ENCODE results near the gene IZUMO1.
A peak's percentile ranks its signal among the peaks of the same experiment; 100 is the strongest.

The IZUMO1 gene

DNA sequence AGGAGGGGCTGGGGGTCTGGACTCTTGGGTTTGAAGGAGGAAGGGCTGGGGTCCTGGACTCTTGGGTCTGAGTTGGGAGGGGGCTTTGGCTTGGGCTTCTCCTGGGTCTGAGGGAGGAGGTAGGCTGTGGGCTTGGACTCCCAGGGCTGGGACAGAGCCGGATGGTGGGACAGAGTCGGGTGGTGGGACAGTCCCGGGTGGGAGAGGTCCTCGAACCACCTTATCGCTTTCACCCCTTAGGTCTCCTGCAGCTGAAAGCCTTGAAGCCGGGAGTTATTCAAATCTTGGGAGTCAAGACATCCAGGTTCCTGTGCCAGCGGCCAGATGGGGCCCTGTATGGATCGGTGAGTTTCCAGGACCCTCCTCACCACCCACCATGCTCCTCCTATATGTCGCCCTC, 10.0 kb upstream of the IZUMO1 start:
- DNase-seq = no peak

DNA sequence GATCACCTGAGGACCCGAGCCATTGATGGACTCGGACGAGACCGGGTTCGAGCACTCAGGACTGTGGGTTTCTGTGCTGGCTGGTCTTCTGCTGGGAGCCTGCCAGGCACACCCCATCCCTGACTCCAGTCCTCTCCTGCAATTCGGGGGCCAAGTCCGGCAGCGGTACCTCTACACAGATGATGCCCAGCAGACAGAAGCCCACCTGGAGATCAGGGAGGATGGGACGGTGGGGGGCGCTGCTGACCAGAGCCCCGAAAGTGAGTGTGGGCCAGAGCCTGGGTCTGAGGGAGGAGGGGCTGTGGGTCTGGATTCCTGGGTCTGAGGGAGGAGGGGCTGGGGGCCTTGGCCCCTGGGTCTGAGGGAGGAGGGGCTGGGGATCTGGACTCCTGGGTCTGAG, 9.5 kb upstream of the IZUMO1 start:
- DNase-seq = no peak

DNA sequence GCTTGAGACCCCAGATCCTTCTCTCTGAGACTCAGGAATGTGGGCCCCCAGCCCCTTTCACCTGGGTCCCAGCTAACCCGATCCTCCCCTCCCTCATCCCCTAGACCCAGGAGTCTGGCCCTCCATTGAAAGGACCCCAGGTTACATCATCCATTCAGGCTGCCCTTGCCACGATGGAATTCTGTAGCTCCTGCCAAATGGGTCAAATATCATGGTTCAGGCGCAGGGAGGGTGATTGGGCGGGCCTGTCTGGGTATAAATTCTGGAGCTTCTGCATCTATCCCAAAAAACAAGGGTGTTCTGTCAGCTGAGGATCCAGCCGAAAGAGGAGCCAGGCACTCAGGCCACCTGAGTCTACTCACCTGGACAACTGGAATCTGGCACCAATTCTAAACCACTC, 9.1 kb upstream of the IZUMO1 start:
- no peak for DNase-seq

DNA sequence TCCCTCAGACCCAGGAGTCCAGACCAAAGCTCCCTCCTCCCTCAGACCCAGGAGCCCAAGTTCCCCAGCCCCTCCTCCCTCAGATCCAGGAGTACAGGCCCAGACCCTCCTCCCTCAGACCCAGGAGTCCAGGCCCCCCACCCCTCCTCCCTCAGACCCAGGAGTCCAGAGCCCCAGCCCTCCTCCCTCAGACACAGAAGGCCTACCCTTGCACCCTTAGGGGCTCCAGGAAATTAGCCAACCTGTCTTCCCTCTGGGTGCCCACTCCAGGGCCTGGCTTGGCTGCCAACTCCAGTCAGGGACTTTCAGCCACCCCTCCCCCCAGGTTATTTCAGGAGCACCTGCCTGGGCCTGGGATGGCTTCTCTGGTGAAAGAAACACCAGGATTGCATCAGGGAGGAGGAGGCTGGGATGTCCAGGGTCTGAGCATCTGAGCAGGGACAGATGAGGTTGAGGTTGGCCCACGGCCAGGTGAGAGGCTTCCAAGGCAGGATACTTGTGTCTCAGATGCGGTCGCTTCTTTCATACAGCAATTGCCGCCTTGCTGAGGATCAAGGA, 8.5 kb upstream of the IZUMO1 start, which contains the start of gene FGF21:
Gene FGF21, plus strand, starts transcription at position 441 of the 558 bp plus-strand sequence. CDS start 713 bp downstream, outside the sequence.
- DNase-seq = no peak

DNA sequence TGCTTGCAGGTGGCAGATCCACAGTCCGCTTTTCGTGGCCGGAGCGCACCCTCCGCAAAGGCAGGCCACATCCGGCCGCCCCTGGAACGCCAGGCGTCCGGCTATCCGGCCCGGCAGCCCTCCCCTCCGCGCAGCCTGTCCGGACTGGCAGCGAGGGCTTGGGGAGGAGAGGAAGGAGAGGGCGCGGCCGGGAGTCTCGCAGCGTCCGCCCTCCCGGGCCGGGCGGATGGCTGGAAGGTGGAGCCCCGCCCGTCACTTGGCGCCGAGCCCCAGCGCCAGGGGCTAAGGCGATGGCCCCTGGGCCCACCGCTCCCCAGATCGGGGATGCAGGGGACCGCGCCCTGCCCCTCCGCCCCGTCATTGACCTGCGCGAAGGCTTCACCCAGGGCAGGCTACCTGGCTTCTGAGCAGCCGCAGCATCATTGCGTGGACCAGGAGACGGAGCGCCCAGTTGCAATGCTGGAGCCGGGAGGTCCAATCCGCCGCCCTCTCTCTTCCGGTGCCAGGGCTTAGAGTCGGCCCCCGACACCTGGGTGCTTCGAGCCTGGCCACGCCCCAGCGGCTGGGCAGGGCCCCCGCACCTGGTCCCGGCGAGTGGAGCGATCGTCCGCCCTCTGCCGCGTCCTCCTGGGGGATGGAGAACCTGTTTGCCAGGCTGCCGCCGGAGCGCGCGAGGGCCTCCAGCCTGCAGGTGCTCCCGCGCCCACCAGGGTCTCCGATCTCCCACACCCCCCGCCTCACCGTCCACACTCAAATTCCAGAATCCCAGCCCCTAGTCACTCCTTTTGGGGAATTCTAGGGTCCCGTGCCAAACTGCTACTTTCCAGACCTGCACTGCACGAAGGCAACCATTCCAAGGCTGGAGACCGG, 6.0 kb upstream of the IZUMO1 start, which contains the start of gene FUT1:
Gene FUT1, minus strand, starts transcription at position 146 of the 870 bp plus-strand sequence. CDS start 1,360 bp downstream, outside the sequence.
- DNase-seq = peak; percentile 22

DNA sequence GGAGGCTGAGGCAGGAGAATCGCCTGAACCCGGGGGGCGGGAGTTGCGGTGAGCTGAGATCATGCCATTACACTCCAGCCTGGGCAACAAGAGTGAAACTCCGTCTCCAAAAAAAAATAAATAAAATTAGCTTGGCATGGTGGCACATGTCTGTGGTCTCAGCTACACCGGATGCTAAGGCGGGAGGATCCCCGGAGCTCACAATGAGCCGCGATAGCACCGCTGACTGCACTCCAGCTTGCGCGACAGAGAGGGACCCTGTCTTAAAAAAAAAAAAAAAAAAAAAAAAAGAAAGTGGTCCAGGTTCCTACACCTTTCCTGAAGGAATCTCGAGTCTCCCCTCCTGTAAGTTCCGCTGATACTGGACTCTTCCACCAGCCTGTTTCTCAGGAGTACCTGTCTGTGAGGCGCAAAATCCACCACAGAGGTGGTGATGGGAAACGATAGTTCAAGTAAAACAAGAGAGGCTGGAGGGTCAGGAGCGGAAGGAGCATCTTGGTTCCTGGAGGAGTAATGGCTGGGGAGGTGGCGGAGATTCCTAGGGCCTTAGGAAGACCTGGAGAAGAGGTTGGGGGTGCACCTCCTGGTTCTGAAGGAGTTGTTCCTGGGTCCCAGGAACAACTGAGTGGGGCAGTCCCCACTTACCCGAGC, 5.3 kb upstream of the IZUMO1 start:
- DNase-seq = no peak

DNA sequence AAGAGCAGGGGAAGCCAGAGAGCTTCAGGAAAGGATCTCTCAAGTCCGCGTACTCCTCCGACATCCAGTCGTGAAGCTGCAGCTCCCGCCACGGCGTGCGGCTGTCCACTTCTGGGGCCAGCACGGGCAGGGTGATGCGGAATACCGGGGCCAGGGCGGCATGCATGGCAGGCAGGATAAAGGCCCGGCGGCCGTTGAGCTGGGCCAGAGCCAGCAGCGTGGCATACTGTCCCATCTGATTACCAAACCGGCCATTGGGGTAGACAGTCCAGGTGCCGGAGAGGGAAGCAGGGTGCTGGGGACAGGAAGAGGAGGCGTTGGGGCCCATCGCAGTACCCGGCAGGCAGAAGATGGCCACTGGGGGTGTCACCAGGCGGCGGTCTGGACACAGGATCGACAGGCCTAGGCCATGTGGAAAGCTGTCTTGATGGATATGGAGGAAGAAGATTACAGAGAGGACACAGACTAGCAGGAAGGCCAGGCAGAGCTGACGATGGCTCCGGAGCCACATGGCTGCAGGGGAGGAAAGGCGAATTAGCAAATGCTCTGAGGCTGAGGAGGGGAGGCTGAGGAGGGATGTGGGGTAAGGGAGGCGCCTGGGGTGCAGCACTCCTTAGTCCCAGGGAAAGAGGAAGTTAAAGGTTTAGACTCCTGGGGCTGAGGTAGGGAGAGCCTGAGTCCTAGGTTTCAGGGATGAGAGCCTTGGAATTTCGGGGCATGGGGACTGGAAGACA, 4.2 kb upstream of the IZUMO1 start:
- DNase-seq = no peak

DNA sequence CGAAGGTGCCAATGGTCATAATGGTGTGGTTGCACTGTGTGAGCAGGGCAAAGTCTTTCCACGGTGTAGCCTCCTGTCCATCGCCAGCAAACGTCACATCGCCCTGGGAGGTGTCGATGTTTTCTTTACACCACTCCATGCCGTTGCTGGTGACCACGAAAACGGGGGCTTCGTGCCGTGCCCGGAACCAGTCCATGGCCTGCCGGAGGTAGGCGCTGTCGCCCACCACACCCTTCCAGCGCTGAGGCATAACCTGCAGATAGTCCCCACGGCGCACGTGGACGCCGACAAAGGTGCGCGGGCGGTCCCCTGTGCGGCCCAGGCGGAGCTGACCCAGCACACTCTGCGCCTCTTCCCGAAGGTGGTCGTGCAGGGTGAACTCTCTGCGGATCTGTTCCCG, 3.6 kb upstream of the IZUMO1 start:
- DNase-seq = no peak

DNA sequence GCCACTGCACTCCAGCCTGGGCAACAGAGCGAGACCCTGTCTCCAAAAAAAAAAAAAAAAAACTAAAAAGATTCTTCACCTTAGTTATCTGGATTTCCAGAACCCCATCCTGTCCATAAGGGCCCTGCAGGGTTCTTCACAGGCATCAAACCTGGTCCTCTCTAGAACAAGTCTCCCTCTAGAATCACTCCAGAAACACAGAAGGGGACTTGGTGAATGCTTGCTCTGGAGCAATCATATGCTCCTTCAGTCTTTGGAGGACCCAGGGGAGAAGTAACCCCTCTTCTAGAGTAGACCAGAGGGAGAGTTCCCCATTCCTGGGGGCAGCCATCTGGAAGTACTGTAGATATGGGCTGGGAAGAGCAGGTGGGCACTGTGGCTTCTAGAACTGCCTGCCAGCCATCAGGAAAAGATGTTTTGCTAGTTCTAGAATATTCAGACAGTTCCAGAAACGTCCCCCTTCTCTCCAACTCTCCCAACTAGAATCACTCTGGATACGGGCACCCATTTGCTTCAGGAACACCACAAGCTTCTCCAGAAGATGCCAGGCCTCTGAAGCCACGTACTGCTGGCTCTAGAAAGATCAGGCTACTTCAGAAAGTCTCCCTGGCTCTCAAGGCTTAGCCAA, 3.0 kb upstream of the IZUMO1 start:
- no peak for DNase-seq

DNA sequence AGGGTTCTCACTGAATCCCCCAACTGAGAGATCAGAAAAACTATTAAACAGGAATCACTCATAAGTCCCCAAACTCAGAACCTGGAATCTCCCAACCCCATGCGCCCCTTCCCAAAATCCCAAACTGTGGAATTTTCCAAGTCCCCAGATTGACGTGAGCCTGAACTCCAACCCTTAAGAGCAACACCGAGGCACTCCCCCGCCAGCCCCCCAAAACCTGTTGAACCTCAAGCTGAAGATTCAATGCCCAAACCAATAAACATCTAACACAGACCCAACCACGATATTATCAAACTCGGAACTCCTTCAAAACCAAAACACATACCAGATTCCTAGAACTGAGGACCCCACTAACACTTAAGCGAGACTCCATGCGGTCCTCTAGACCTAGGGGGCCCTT, 599 bp downstream of the IZUMO1 start:
- DNase-seq = no peak

DNA sequence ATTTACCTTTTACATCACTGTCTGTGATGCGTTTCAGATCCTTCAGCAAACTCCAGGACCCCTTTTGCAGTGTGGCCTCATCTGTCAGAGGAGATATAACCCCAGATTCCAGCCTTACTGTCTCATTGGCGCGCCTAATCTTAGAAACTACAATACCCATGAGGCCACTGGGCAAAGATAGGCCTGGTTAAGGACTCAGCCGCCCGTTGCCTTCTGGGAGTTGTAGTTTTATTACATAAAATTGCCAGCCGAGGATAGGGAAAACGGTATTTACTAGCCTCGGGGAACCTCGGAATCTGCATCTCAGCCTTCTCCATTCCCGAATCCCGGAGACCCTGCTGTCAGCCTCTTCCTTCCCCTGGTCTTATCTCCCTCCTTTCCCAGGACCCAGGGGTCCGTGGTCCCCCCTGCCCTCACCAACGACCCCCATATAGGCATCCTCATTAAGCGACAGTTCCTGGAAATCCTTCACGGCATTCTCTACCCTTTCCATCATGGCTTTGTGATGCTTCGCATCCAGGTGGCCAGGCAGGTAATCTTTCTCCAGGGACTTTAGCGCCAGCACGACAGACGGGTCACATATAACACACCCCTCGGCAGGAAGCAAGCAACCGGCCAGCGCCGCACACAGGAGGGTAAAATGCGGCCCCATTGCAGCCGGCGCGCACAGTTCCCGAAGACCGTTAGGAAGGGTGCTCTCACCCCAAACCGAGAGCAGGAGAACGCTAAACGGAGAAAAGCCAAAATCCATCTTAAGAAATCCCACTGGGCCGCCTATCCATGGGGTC, 1.3 kb downstream of the IZUMO1 start:
- DNase-seq = peak; percentile 84

DNA sequence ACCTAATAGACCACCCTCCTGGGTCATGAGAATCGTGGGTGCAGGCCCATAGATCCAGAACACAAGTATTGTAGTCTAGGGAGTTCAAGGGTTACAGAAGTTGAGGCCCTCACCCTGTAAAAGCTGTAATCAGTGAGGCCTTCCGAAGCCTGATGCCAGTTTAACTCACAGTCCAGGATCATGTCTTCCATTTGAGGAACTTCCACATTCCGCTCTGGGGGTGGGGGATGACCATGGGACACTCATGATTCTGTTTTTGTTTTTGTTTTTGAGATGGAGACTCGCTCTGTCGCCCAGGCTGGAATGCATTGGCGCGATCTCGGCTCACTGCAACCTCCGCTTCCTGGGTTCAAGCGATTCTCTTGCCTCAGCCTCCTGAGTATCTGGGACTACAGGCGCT, 4.6 kb downstream of the IZUMO1 start:
- no peak for DNase-seq

DNA sequence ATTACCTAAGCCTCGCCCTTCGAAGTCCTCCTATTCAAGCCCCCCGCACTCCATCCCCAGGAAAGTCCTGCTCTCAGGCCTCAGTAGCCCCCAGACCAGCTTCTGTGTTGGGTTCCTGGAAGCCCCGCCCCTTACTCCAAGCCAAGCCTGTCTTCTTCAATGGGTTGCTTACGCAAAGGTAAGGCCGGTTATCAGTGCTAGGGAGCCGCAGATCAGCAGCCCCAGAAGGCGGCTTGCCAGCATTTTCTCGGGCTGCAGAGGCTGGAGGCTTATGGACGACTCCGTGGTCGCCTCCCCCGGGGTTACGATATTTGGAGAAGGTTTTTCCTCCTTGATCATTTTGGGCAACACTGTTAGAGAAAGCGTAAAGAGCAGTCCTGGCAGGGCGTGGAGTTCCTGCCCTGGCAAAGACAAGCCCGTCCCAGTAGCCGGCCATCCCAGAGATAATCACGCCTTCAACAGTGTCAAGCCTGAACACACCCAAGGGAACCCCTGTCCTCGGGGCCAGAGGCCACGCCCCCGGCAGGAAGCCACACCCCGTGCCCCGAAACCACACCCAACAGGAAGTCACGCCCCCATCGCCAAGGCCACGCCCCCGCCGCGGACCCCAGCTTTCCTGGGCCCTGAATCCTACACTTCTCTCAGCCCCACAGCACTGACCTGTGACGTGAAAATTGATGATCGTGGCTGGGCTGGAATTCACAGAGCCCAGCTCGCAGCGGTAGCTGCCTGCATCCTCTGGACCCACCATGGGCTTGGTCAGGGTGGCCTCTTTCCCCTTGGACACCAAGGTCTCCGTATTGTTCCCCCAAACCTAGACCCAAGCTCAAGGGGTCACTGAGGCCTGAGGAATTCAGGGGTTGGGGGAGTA, 5.3 kb downstream of the IZUMO1 start:
- DNase-seq = no peak

DNA sequence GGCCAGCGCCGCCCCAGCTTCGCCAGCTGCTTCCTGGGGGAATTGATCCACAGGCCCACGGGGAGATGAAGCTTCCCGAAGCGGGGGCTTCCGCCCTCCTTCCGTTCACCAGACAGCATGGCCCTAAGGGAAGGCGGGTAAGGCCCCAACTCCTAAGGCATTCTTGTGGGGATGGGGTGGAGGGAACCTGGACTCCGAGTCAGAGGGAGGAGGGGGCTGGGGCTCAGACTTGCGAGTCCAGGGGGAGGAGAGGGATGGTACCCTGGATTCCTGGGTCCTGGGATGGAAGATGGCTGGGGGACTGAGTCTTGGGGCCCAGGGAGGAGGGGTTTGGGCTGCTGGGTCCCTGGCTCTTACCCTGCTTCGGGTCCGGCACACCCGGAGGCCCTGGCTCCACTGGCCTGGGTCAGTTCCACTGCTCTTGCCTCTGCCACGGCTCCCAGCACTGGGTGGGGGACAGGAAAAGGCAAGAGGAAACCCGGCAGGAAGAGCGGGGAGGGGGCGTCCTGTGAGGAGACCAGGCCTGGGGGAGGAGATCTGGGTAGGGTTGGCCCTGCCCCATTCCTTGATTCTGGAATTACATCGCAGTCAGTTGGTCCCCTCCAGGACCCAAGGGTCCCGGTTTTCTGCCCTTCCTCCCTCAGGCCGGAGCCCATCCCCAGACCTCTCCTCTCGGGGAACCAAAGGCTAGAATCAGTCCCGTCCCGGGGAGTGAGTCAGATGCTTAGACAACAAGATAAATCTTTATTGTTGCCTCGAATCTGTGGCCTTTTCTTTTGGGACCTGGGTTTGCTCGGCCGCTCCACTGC, 6.3 kb downstream of the IZUMO1 start, which contains the start of gene RASIP1:
Gene RASIP1, minus strand, starts transcription at position 447 of the 809 bp plus-strand sequence. Its CDS starts 328 bp downstream, at position 119.
- DNase-seq = no peak

DNA sequence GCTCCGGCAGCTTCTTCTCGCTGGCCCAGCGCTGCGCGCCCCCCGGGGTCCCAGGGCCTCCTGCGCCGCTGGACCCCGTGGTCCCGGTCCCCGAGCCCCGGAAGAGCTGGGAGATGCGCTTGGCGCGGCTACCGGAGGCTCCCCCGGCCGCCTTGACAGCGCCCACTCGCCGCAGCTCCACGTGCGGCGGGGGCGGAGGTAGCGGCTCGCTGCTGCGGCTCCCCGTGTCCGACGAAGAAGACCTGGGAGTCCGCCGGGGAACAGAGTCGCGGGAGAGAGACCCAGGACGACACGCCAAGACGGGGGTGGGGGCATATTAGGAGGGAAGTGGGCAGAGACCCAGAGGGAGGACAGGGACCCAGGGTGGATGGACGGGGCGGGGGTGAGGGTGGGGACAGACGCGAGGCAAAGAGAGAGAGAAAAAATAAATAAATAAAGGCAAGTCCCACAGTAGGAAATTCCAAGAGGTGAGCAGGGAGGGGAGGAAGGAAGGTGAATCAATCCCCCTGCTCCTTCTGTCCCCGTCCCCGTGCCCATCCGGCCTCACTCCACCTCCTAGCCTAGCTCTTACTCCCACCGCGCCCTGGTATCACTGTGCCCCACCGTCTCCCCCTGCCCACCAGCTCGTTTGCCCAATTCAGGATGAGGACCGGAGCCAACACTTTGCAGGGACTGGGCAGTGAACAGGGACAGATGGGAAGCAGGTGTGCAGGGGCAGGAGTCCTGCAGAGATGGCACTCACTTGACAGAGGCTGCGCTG, 7.1 kb downstream of the IZUMO1 start:
- no peak for DNase-seq

DNA sequence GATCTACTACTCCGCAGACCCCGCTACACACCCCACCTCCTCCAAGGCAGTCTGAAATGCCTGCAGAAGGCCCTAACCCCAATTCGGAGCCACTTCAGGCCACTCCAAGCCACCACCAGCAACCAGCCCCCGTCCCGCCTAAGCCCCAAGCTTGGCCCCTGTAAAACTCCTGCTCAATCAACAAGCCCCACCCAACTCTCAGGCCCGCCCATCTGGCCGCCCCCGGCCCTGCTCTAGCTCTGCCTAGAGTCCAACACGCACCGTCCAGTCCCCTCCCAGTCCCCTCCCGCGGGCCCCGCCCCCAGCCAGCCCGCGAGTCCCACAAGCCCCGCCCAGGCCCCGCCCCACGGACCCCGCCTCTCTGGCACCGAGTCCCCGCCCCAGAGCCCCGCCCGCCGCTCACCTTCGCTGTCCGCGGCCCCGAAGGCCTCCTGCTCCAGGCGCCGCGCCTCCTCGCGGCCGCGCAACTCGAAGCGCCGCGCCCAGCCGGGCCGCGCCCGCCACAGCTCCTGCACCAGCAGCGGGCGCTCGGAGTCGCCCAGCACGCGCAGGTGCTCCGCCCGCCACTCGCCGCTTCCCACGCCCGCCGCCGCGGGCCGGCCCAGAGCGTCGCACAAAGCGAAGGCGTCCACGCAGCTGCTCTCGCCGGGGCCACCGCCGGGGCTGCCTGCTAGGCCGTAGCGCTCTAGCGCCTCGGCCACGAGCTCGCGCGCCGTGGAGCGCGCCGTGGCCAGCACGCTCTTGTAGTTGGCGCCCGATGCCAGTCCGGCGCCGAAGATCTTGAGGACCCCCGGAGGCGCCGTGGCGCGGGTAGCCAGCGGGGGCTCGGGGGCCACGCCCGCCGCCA, 7.9 kb downstream of the IZUMO1 start:
- DNase-seq = peak; percentile 86

DNA sequence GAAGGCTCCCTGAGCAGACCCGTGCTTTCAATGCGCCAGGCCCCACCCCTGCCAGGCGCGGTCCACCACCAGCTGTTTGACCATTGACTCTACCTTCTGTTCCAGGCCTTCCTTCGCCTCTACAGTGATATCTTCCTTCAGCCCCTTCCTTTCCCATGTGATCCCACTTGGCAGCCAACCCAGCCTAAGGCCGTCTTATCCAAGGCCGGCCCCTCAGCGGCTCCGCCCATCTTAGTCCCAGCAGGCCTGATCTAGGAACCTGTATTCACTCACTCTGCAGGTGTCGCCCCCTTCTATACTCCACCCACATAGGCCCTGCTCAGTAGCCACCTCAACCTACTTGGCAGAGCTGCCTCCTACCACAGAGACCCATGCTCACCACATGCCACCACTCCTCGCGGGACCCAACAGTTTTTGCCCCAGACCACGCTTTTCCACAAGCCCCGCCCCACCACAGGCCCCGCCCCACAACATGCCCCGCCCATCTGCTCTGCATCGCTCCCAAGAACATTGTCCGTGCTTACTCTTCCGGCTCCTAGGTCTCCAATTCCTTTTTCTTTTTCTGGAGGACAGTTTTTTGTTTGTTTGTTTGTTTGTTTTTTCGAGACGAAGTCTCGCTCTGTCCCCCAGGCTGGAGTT, 9.2 kb downstream of the IZUMO1 start:
- DNase-seq = no peak

Measured in NCI-H1694 (cell line).